Caco-2 (cell line): Measurements from ENCODE around the gene HHAT. TPM values are rescaled to one million over a fixed set of nuclear protein-coding genes. Genes with fewer than 3 reads are reported as not detected.

ENCODE experiments used
- BruUV-seq: library from RNA; stranded (reverse); fragments of 400-500 nt; replicated peaks from 2 replicates; lab custom pipeline; 2021; lab: Mats Ljungman, UMichigan
- CTCF ChIA-PET: fragments of 300-600 bp; sonication (Branson Sonifier 250); formaldehyde crosslinking; loops from one replicate; lab custom pipeline; 2022; ENCODE audit warnings: antibody characterized with exemption; lab: Charles Lee
- POLR2A ChIA-PET: fragments of 300-600 bp; sonication (Branson Sonifier 250); formaldehyde crosslinking; loops from one replicate; lab custom pipeline; 2022; ENCODE audit warnings: antibody characterized with exemption; lab: Charles Lee
- DNase-seq, 2 experiments: peaks; one replicate each; pipeline versions ENCODE4 v3.0.0 to v3.0.0-alpha.2; 2020 to 2022
- H3K27me3 ChIP-seq: replicated peaks from 2 replicates; pipeline ENCODE4 v1.6.0; 2011; ENCODE audit warnings: low read length; ENCODE audit not compliant: control insufficient read depth, insufficient read depth
- H3K36me3 ChIP-seq: 2 replicates; pipeline ENCODE4 v1.5.1; 2011; ENCODE audit warnings: low read length; ENCODE audit not compliant: control insufficient read depth, insufficient read depth
- H3K4me1 ChIP-seq: fragments of 250-450 bp; sonication (Bioruptor Pico); 2 replicates; pipeline ENCODE4 v1.5.1; 2020; ENCODE audit warnings: mild to moderate bottlenecking
- H3K4me3 ChIP-seq: 2 replicates; pipeline ENCODE4 v1.5.1; 2011; ENCODE audit warnings: low read depth, mild to moderate bottlenecking, control low read depth, low read length
- H3K9me3 ChIP-seq: fragments of 250-450 bp; sonication (Bioruptor Pico); 2 replicates; pipeline ENCODE4 v1.5.1; 2020; ENCODE audit warnings: mild to moderate bottlenecking, moderate library complexity
- H3K27ac Mint-ChIP-seq: one replicate; pipeline ENCODE4 v1.8.0; 2022; ENCODE audit warnings: mixed read lengths; ENCODE audit not compliant: unreplicated experiment
- H3K27me3 Mint-ChIP-seq: one replicate; pipeline ENCODE4 v1.8.0; 2022; ENCODE audit warnings: mixed read lengths; ENCODE audit not compliant: insufficient read depth, unreplicated experiment
- H3K36me3 Mint-ChIP-seq: one replicate; pipeline ENCODE4 v1.8.0; 2022; ENCODE audit warnings: mild to moderate bottlenecking, mixed read lengths; ENCODE audit not compliant: insufficient read depth, unreplicated experiment
- H3K4me1 Mint-ChIP-seq: one replicate; pipeline ENCODE4 v1.8.0; 2022; ENCODE audit warnings: low read depth, mixed read lengths; ENCODE audit not compliant: unreplicated experiment
- H3K4me3 Mint-ChIP-seq: one replicate; pipeline ENCODE4 v1.8.0; 2022; ENCODE audit warnings: mild to moderate bottlenecking, moderate library complexity, mixed read lengths; ENCODE audit not compliant: unreplicated experiment
- H3K9me3 Mint-ChIP-seq: one replicate; pipeline ENCODE4 v1.8.0; 2022; ENCODE audit warnings: mixed read lengths; ENCODE audit not compliant: unreplicated experiment
- intact Hi-C: fragments of 100-400 bp; cut with micrococcal nuclease; formaldehyde crosslinking; loops from one replicate; pipeline ENCODE4 v1.10.0; 2022; ENCODE audit not compliant: unreplicated experiment
- total RNA-seq: library from RNA; stranded (reverse); gene quantifications from 2 replicates; pipeline ENCODE4 v1.2.3, GENCODE V29; 2022
- TF ChIP-seq, protein P1 (sequence below), 2 experiments: fragments of 200-600 bp in 1 of 2; IDR thresholded peaks; 1 replicate in 1 of 2; 2 replicates in 1 of 2; pipeline versions ENCODE4 v1.5.1 to v1.8.0; 2011 to 2022; ENCODE audit warnings: antibody characterized with exemption in 1 of 2, control low read depth in 1 of 2, inconsistent platforms in 1 of 2, low read depth in 1 of 2, low read length in 1 of 2, mild to moderate bottlenecking in 1 of 2, moderate library complexity in 1 of 2; ENCODE audit not compliant: insufficient read depth in 1 of 2, severe bottlenecking in 1 of 2, unreplicated experiment in 1 of 2

HHAT gene
- total RNA-seq, 1 experiment from 2014 or later = 3.9 TPM

DNA sequence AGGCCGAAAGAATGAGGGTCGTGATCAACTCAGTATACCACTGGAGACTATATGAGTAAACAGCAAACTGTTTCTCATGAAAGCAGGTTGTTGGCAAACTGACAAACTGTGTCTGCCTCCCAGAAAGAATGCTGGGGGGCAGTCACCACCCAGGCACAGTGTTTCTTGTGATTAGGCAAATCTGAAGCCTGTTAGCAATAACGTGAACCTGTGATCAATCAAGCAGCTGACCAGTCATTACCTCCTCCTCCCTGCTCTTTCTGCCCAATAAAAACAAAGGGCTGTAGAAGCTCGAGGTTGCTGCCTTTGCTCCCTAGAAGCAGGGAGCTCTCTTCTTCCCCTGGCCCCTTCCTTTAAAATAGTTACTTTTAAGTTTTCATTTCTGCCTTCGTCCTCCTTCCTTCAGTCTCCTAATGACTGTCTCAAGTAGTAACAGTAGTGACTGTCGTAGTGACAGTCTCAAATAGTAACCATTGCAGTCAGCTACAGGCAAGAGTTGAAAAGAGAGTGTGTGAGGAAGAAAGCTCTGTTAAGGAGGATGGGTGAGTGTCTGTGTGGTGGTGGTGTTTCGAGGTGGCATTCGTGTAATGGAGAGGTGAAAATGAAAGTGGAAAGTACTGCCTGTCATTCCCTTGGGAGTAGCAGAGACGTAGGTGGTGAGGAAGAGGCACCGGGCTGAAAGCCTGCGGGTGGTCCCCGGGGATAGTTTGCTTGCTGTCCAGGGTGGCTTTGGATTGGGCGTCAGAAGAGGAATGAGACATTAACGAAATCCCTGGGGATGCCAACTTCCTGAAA lies 14.5 kb downstream of the HHAT start:
- Mint-ChIP-seq H3K4me3 (no peak overlapping the region), H3K27ac (no peak overlapping the region), H3K36me3 (no peaks in the 10 kb centered on the region), H3K27me3 (no peaks in the 10 kb centered on the region), H3K4me1 (no peaks in the 10 kb centered on the region), H3K9me3 (no peaks in the 10 kb centered on the region)
- CTCF ChIA-PET = no interaction called here
- POLR2A ChIA-PET = no interaction called here
- Histone ChIP-seq H3K36me3 (no peaks in the 10 kb centered on the region), H3K9me3 (no peaks in the 10 kb centered on the region), H3K4me1 (no peaks in the 10 kb centered on the region), H3K4me3 (no peak overlapping the region), H3K27me3 (no peaks in the 10 kb centered on the region)
- TF ChIP-seq, protein P1, sequence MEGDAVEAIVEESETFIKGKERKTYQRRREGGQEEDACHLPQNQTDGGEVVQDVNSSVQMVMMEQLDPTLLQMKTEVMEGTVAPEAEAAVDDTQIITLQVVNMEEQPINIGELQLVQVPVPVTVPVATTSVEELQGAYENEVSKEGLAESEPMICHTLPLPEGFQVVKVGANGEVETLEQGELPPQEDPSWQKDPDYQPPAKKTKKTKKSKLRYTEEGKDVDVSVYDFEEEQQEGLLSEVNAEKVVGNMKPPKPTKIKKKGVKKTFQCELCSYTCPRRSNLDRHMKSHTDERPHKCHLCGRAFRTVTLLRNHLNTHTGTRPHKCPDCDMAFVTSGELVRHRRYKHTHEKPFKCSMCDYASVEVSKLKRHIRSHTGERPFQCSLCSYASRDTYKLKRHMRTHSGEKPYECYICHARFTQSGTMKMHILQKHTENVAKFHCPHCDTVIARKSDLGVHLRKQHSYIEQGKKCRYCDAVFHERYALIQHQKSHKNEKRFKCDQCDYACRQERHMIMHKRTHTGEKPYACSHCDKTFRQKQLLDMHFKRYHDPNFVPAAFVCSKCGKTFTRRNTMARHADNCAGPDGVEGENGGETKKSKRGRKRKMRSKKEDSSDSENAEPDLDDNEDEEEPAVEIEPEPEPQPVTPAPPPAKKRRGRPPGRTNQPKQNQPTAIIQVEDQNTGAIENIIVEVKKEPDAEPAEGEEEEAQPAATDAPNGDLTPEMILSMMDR (IDR thresholded peaks at IDR 0.05; ENCODE audit: insufficient read depth in 1 of 2, low read depth in 1 of 2, low read length in 1 of 2, severe bottlenecking in 1 of 2, unreplicated experiment in 1 of 2) = no peak
- DNase-seq = no peak
- no TSS peak for BruUV-seq
- intact Hi-C loops = no loop called here

DNA sequence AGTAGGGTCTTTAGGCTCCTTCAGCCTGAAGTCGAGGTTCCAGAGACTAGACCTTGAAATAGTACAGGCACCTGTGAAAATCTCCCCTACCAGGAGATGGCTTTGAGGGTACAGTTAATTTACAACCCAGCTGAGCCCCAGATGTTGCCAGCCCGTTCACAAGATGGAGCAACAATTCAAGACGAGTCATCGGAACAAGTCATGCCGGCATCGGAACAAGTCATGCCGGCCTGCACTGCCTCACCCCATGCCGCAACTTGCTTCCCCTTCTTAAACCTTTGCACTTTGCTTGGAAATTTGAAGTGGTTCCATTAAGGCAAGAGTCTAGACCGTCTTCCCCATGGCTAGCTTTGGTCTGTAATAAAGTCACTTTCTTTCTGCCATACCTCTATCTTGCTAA lies 16.0 kb downstream of the HHAT start:
- H3K27me3 ChIP-seq = no peaks in the 10 kb centered on the region
- no peaks in the 10 kb centered on the region for H3K9me3 ChIP-seq
- Mint-ChIP-seq H3K27me3 (no peaks in the 10 kb centered on the region), H3K27ac (no peak overlapping the region), H3K4me1 (no peaks in the 10 kb centered on the region), H3K4me3 (no peak overlapping the region), H3K9me3 (no peaks in the 10 kb centered on the region), H3K36me3 (no peaks in the 10 kb centered on the region)
- no TSS peak for BruUV-seq
- H3K36me3 ChIP-seq = no peaks in the 10 kb centered on the region
- TF ChIP-seq, protein P1 (IDR thresholded peaks at IDR 0.05; ENCODE audit: insufficient read depth in 1 of 2, low read depth in 1 of 2, low read length in 1 of 2, severe bottlenecking in 1 of 2, unreplicated experiment in 1 of 2) = no peak
- POLR2A ChIA-PET = no interaction called here
- DNase-seq = no peak
- intact Hi-C loops = no loop called here
- H3K4me3 ChIP-seq = no peak overlapping the region
- no peaks in the 10 kb centered on the region for H3K4me1 ChIP-seq
- CTCF ChIA-PET = no interaction called here

DNA sequence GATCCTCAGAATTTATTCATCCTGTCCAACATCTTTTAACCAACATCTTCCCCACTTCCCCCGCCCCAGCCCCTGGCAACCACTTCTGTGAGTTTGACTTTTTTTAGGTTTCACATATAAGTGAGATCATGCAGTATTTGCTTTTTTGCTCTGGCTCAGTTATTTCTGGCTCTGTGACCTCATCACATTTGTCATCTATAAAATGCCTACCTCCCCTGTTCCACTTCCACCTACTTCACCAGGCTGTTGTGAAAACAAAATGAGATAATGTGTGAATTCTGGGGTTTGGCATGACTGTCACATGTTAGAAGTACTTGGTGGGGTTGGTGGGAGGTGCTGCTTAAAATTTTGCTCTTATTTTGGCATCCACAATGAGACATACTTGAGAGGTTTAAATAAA lies 18.4 kb downstream of the HHAT start:
- no peaks in the 10 kb centered on the region for H3K27me3 ChIP-seq
- H3K4me3 ChIP-seq = no peak overlapping the region
- no peak for DNase-seq
- CTCF ChIA-PET = no interaction called here
- H3K27ac Mint-ChIP-seq = no peak overlapping the region
- no peaks in the 10 kb centered on the region for H3K4me1 Mint-ChIP-seq
- H3K27me3 Mint-ChIP-seq = no peaks in the 10 kb centered on the region
- no peaks in the 10 kb centered on the region for H3K4me1 ChIP-seq
- H3K4me3 Mint-ChIP-seq = no peak overlapping the region
- no TSS peak for BruUV-seq
- intact Hi-C loops = no loop called here
- H3K36me3 ChIP-seq = no peaks in the 10 kb centered on the region
- no peaks in the 10 kb centered on the region for H3K36me3 Mint-ChIP-seq
- TF ChIP-seq, protein P1 (IDR thresholded peaks at IDR 0.05; ENCODE audit: insufficient read depth in 1 of 2, low read depth in 1 of 2, low read length in 1 of 2, severe bottlenecking in 1 of 2, unreplicated experiment in 1 of 2) = no peak
- no peaks in the 10 kb centered on the region for H3K9me3 Mint-ChIP-seq
- H3K9me3 ChIP-seq = no peaks in the 10 kb centered on the region
- POLR2A ChIA-PET = no interaction called here
